HG02623 (cell line): Measurements from ENCODE around the gene OSBPL5.
"Not testable (repeated sequence)": the region's sequence is repeated elsewhere in the genome, so short reads cannot be mapped to it uniquely, and the experiment has no call there.

Experiments
- ATAC-seq: cut with Tn5 transposase; IDR thresholded peaks from one replicate; pipeline ENCODE4 v1.9.1; 2021; ENCODE audit warnings: moderate library complexity; ENCODE audit not compliant: unreplicated experiment

The OSBPL5 gene

GRCh38 chr11:3123761-3124733 lies 41.1 kb downstream of the OSBPL5 start:
- ATAC-seq: no peak

DNA sequence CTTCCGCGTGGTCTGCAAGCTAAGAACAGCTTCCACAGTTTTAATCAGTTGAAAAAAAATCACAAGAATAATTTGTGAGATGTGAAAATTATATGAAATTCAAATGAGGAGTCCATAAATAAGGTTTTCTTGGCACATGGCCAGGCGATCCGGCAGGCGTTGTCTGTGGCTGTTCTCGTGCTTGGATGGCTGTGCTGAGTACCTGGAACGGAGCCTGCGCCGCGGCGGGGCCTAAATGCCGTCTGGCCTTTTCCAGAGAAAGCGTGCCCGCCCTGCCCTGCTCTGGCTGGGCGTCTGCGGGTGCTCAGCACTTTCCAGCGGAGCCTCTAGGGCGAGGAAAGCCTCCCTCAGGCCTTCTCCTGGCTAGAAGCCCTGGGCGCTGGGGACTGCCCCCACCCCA lies 41.8 kb downstream of the OSBPL5 start:
- no peak for ATAC-seq

GRCh38 chr11:3122775-3123201 lies 42.3 kb downstream of the OSBPL5 start:
- no peak for ATAC-seq

DNA sequence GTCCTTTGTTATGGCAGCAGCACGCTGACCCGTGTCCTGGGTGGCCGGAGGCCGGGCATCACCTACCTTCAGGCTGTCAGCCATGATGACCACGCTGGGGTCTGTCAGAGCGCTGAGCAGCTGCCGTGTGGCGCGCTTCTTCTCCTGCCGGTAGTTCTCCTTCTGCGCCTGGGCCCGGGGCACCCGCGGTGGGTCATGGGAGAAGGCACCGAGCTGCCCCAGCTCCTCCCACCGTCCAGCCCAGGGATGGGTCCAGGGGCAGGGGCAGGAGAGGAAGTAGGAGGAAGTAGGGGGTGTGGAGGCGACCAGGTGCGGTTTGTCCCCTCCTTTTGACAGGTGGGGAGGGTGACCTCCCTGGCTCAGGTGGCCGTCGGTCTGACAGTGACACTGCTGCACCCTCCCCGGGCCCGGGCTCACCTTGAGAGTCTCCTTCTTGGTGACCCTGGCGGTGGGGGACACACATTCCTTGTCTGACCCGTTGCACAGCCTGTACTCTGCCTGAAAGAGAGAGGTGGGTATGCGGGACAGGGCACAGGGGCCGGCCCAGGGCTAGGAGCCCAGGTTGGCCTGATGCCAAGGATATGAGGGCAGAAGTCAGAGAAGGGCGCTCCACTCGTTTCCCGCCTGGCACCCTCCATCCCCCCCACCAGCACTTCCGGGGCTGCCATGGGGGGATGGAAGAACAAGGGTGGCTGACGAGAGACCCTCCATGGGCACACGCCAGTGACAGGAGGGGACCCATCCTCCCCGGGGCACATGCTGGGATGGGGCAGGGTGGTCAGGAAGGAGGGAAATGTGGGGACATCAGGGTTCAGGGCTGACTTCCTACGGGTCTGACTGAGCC lies 43.0 kb downstream of the OSBPL5 start:
- ATAC-seq: no peak

DNA sequence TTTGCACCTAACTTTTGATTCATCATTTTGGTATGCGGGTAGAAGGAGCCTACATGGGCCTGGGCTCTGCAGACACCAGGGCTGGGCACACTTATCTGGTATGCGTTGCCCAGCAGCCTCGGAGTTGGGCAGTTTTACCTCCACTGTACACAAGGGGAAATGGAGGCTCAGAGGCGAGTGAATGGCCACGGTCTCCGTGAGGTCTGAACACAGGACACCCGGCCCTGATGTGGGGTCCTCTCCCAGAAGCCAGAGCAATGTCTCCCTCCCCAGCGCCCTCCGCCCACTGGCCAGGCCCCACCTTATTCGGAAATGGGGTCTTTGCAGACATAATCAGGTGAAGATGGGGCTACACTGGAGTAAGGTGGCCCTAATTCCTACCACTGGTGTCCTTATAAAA lies 43.7 kb downstream of the OSBPL5 start:
- ATAC-seq: no peak

DNA sequence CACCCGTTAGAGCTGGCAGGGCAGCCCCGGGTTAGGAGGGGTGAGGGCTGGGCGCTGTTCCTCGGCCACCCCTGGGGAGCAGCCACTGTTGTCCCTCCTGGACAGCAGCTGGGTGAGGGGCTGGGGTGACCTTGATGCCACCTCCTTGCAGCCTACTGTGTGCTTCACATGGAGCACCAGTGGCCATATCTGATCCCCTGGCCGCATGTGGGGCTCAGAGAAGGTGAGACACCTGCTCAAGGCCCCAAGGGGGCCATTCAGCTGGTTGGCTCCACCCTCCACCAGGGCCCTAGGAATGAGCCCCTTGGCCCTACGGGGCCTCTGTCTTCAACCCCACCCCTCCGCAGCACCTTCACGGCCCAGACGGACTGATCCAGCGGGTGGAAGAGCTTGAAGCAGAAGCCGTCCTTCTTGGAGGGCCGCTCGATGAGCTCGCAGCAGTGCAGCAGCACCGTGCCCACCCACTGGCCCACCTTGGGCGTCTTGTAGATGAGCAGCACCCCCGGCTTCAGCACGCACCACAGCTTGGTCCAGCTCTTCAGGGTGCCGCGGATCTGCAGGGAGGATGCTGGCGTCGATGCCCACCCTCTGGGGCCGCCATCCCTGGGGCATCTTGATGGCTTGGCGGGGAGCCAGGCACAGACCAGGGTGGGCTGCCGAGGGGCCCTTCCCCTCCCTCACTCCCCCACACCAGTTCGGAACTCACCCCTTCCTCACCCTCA lies 44.9 kb downstream of the OSBPL5 start:
- ATAC-seq: no peak

GRCh38 chr11:3119141-3119821 lies 45.8 kb downstream of the OSBPL5 start:
- ATAC-seq: no peak

DNA sequence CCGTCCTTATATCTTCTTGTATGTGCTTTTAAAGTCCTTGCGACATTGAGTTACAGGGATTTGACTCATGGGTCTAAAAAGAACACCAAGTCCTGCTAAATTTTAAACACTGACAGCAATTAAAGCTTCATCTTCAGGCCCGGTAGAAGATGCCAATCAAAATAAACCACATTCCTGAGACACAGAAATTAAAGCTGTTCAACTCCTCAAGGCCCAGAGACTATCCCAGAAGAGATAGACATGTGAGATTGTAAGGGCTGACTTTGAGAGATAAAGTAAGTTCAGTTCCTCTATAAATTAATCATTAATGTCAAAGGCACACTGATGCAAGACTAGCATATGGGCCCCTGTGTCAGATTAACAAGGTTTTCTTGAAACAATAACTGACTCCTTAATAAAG lies 49.8 kb downstream of the OSBPL5 start:
- no peak for ATAC-seq

DNA sequence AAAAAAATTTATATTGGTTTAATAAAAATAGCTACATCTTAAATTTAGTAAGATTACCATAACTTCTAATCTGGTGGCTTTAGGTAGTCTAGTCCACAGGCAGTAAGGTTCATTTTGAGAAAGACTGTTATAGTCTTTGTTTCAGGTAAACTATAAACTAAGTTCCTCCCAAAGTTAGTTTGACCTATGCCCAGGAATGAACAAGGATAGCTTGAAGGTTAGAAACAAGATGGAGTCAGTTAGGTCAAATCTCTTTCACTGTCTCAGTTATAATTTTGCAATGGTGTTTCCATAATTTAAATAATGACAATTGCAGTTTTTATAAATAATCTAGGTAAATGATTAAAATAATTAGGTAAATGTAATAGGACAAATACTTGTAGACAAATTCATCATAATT lies 51.4 kb downstream of the OSBPL5 start:
- not testable (repeated sequence) for ATAC-seq

DNA sequence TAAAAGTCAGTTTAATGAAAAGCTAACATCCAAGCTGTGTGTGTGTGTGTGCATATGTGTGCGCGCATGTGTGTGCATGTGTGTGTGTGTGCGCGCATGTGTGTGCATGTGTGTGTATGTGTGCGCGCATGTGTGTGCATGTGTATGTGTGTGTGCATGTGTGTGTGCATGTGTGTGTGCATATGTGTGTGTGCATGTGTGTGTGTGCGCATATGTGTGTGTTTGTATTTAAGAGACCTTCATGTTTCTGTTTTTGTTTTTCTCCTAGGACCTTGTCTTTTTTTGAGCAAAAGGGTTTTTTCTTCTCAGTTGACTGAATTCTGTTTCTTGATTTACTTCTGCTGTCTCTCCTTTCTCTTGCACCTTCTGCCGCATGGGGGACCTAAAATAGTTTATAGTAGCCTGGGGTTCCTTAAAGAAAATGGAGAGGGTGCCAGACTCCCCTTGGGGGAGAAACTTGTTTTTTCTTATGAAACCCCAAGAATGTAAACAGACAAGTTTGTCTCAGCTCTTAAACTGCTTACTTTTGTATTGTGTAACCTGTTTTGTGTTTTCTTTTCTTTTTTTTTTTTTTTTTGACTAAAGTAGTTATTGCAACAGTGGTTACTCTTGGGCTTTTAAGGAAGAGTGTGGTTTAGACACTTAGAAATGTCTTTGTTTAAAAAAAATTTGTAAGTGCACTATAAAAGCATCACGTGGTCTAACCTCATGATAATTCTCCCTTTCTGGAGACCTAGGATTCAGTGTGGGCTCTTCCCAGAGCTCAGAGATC lies 53.0 kb downstream of the OSBPL5 start:
- ATAC-seq: no peak

DNA sequence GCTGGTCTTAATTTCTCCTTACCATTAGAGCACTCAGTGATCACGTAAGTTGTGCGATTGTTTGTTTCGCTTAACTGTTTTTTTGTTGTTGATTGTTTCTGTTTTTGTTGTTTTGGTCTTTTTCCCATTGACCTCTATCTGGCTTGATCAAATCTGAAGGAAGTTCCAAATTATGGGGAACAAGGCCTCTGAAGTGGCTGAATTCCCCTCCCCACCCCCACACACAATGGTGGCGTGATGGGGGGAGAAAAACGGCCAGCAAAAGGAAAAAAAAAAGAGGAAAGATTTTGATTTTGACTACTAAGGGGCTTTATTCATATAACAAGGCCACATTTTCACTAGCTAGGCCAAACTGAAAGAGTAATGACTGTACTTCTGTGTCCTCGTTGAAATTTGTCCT lies 53.6 kb downstream of the OSBPL5 start:
- no peak for ATAC-seq

- ATAC-seq: no peak
Observed at GRCh38 chr11:3109921-3110706, 55.0 kb downstream of the OSBPL5 start.

GRCh38 chr11:3109434-3109833 lies 55.7 kb downstream of the OSBPL5 start:
- no peak for ATAC-seq

DNA sequence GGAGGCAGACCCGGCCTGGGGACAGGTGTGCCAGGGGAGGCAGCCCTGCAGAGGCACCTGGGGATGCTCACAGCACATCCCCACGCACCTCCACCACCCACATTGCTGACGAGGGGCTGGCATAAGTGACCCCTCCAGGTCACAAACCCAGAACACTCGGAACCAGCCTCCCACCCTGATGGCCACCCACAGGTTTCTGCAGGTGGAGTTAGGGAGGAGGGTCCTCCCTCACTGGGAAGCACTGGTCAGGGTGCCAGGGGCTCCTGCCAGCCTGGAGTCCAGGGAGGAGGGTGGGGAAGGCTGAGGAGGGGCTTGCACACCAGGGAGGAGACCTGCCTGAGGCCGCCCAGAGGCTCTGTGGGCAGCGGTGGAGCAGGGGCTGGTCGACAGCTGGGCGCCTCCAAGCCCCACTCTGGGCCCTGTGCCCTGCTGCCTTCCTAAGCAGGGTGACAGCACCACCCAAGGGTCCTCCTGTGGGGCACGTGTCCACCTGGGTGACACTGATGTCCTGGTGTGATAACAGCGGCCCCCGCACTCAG lies 56.9 kb downstream of the OSBPL5 start:
- ATAC-seq: no peak

DNA sequence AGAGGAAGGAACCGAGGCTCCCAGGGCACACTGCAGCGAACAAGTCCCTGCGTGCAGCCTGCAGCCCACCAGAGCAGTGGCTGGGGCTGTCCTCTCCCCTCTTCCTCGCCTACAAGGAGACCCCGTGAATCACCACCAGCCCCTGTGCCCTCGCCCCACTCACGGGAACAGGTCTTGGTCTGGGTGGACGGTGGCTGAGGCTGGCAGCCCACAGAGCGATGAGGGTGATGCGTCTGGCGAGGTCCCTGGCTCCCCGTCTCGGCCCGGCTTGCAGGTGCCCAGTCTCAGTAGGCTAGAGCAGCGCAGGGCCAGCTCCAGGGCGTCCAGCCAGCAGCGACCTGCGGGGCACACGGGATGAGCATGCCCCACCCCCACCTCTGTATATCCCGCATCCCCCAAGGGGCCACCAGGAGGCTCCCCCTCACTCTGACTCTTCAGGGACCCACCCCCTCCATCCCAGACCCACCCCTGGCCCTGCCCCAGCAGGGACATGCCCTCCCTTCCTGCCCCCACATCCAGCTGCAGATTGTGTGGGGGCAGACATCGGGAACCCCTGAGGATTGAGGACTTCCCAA lies 57.4 kb downstream of the OSBPL5 start:
- ATAC-seq: no peak

DNA sequence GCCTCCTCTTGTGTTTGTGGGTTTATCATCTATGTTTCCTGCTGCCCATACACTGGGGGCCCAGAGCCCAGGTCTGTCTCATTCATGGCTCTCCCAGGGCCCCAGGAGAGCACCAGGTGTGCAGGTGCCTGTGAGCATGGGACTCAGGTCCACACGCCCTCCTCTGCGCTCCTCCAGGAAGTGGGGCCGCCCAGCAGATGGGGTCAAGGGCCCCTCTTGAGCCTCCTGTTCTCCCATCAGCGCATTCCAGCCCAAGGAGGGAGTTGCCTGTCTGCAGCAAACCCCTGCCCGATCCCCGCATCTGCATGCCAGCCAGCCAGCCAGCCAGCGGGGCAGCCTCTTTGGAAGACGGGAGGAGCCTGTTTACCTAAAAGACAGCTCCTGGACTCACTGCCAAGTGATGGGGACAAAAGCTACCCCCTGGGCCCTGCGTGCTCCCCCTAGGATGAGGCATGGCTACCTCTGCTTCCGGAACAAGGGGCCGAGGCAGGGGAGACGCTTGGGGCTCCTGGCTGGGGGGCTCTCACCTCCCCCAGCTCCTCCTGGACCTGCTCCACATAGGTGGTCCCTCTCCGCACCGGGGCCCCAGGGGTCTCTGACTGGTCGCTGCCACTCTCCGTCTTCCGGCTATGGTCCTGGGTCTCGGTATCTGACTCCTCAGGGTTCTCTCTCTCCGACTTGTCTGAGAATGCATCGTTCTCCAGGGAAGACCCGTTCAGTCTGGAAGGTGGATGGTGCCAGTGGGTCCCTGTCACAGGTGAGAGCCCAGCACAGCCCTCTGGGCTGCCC lies 58.2 kb downstream of the OSBPL5 start:
- no peak for ATAC-seq
